Measurements from ENCODE around the gene RIPOR3. TPM values are rescaled to one million over a fixed set of nuclear protein-coding genes. Genes with fewer than 3 reads are reported as not detected.

The RIPOR3 gene
- total RNA-seq, 1 donor from 2014 or later: 1.9 TPM

DNA sequence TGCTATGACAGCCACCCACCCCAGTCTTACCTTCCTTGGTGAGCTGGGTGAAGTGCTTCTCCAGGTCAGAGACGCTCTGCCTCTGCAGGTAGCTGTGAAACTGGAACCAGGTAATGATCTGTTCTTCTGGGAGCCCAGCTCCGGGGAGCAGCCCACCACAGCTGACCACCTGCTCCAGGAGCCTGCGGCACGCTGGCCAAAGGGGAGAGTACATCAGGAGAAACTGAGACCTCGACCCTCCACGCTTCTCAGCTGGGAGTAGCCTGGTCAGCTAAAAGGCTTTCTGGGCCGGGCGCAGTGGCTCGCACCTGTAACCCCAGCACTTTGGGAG, 98.4 kb downstream of the RIPOR3 start:
- DNase-seq (ENCODE audit: low spot score): no peak

DNA sequence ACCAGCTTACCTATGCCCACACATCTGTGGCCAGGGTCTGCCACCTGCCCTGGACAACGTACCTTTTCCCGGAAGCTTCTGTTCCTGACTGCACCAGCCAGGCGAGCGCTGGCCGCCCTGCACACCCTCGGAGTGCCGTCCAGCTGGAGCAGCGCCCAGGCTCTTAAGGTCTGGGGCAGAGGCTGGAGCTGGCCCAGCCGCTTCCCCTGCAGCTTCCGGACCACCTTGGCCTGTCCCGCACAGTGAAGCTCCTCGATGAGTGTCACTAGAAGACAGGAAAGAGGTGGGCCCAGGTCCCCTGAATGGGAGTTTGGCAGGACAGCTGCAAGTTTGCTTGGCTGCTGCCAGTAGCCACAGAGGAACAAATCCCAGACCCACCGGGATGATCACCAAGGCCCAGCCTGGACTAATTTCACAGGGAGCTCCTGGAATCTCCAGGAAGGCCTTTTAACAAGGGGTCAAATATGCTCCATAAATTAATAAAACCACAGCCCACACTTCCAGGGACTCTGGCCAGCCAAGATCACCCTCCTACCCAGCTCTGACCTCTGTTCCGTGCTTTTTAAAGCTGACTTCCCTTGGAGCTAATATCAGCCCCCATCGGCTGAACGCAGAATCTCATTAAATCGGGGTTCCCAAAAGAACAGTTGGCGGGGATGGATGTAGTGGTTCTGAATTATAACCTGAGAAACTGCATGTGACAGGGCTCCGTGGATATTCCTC, 98.9 kb downstream of the RIPOR3 start:
- no peak for DNase-seq (ENCODE audit: low spot score)

DNA sequence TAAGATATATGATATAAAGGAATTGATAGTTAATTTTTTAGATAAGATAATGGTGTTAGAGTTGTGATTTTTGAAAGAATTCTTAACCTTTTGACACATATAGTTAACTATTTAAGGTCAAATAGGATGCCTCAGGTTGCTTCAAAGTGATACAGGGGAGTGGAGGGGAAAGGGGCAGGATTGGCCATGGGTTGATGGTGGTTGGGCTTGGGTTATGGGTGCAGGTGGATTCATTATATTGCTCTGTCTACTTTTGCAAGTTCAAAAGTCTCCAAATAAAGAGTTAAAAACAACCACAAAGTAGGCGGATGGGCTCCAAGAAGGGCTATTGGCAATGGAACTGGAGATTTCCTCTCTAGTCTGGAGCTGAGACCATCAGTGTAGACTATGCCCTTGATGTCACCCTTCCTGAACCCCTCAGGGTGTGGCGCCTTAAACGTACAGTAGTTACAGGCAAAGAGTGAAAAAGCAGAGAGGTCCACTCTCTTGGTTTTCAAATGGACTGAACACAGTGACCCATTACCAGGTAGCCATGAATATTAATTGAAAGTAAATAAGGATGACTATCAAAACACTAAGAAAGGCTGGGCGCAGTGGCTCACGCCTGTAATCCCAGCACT, 100.0 kb downstream of the RIPOR3 start:
- no peak for DNase-seq (ENCODE audit: low spot score)

DNA sequence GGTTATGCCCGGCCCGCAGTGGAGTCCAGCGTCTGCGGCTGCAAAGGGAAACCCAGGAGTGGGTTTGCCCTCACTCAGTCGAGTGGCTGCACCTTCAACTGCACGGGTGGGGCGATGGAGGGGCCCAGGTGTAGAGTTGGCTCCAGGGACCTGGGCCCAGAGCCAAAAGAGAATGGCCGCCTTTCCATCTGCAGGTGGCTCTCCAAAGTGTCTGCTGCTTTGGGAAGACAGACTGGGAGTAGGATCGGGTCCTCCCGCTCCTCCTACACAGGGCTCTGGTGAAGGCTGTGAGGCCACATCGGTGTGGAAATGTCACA, 101.0 kb downstream of the RIPOR3 start:
- no peak for DNase-seq (ENCODE audit: low spot score)

DNA sequence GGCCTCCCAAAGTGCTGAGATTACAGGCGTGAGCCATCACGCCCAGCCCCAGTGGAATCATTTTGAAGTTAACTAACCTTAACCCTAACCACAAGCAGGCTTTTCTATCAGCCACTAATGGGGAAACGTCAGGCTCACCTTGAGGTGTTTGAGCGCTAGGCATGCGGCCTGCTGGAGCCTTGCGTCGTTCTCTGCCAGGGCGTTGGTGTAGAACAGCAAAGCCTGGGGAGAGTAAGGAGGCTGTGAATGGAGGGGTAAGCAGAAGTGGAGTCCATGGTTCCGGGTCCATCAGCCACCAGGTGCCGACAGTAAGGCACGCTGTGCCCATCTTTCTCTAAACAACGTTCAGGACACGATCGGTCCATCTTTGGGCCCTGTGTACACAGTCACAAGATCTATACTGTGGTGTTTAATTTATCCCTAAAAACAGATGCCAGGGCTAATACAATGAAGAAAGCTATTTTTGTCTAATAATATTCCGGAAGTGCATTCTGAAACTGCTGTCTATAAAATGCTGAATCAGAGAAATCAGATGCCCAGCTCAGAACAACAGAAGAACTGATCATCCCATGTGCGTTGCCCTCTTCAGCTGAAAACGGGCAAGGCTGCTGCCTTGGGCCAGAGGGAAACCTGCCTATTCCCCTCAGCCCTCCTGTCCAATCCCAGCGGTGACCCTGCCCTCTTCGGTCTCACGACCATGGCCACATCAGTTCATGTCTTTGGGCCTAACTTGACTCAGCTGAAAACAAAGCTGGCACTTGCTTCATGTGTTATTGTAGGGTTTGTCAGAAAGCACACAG, 101.6 kb downstream of the RIPOR3 start:
- DNase-seq (ENCODE audit: low spot score): no peak

DNA sequence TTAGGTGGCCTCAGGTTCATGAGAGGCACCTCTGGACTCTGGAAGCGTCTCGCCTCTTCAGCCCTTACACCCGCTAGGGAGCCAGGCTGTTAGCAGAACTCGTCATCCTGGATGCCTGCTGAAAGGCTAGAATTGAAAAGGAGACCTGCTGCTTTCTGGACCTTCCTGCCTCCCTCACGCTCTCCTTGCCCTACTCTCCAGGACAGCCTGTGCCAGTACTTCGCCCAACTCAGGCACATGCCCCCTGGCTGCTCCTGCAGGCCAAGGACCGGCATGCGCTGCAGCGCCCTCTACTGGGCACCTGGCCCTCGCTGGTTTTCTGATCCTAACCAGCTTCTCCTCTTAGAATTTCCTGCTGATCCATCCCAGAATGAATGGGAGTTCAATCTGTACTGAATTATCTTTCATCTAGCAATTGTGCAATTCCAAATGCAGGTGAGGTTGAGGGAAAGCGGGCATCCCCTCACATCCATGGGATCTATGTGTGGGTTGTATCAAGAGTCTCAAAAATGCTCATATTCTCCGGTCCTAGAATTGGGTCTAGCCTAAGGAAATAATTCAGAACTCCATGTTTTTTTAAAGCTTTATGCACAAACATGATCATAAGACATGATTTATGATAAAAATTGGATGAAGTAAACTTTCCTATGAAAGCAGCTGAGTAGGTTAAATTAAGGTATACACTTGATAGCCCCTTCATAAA, 103.2 kb downstream of the RIPOR3 start:
- DNase-seq (ENCODE audit: low spot score): no peak

DNA sequence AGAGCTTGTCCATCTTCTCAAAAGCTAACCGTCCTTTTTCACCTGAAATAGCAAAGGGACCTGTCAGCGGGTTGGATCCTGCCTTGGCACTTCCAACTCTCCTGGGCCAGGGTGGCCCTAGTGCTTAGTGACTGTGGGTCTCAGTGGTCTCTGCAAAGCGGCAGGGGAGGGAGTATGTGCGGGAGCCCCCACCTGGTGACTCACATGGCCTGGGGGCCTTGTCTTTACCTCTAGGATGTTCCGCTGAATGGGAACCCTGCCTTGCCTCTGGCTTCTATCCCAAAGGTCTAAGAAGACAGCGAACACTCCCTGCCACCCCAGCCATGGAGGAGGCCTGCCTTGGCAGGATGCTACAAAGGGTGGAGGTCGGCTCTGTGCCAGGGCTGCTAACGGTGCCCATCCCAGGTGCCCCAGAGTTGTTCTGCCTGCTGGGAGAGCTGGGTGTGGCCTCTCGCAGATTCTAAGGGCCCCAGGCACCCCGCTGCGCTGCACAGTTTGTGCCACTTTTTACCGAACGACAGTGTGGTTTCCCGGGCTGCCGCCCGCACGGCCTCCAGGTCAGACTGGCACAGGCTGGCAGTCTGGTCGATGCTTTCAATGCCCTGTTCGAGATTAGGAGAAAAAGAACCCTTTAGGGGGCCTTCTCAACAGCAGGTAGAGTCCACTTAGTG, 103.9 kb downstream of the RIPOR3 start:
- DNase-seq (ENCODE audit: low spot score): no peak

DNA sequence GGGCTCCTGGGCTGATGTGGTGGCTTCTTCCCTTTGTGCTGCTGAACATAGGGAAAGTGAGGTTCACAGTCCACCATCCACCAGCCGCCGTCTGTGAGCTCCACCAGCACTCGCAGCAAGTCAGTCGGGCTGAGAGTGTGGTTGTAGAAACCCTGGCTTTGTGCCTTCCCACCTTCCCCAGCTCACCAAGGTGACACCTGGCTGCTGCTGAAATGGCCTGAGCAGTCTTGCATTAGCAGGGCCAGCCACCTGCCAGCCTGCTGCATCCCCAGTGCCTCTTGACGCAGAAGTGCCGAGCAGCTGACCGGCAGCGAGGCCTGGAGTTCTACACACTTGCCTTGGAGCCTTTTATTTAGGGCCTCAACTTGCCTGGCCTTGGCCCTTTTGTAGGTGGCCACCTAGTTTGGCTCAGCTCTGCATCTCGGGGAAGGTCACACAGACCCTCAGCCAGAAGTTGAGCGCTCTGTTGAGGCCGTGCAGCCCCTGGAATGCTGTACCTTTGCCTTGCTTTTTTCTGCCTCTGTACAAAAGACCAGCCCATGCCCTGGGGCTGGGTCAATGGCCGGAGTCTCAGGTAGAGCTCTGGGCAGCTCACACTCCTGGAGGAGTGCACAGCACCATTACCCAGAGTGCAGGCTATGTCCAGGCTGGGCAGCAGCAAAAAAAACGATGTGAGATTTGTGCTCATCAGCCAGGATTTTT, 104.7 kb downstream of the RIPOR3 start:
- no peak for DNase-seq (ENCODE audit: low spot score)

DNA sequence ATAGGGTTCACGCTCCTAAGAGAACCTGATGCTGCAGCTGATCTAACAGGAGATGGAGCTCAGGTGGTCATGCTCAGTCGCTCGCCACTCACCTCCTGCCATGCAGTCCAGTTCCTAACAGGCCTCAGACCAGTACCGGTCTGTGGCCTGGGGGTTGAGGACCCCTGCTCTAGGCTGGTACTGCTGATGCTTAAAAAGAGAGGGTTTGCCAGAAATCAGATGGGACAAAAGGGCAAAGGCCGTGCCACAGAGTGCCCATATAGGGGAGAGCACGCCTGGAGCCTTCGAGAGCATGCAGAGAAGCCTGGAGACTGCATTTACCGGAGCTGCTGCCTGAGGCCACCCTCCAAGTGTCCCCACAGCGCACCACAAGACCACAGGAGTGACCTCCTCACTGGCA, 105.7 kb downstream of the RIPOR3 start:
- DNase-seq (ENCODE audit: low spot score): no peak

DNA sequence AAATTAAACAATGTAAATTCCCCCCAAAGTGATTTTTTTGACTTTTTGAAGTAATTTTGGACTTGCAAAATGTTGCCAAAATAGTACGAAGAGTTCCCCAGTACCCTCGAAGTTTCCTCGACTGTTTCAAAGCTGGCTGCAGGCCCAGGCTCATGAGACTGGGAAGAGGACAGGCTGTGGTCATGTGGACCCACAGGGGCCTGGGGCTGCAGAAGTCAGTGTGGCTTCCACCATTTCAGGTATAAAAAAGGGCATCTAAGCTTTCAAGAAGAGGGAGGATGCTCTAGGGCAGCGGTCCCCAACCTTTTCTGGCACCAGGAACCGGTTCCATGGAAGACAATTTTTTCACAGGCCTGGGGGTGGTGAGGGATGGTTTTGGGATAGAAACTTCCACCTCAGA, 106.1 kb downstream of the RIPOR3 start:
- DNase-seq (ENCODE audit: low spot score): no peak

DNA sequence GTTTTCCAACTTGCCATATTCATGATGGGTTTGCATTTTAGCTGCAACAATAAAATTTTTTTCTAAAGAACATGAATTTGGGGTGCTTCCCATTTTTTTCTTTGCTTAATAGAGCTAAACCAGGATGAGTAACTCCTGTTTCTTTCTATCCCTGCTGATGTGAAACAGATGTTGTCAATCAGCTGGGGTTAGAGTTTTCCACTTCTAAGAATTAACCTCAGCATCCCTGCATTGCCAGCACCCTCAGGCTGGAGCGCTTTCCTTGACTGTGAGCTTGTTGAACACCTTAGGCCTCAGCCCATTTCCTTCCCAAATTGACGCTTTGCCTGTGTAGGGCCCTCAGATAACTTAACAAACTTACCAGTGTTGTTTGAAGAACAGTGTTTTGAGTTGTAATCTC, 106.7 kb downstream of the RIPOR3 start:
- no peak for DNase-seq (ENCODE audit: low spot score)

DNA sequence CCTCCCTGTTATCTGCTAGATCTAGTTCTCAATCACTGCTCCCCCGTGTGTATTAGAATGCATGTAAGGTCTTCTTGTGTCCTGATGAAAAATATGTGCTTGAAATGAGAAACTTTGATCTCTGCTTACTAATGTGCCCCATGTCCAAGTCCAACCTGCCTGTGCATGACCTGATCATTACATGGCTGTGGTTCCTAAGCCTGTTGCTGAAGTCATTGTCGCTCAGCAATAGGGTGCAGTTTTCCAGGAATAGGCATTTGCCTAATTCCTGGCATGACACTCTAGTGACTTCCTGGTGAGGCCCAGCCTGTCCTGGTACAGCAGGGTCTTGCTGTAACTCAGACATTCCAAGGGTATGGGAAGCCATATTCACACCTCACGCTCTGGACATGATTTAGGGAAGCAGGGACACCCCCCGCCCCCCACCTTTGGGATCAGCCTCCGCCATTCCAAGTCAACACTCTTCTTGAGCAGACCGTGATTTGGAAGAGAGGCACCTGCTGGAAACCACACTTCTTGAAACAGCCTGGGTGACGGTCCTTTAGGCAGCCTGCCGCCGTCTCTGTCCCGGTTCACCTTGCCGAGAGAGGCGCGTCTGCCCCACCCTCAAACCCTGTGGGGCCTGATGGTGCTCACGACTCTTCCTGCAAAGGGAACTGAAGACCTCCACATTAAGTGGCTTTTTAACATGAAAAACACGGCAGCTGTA, 107.7 kb downstream of the RIPOR3 start:
- no peak for DNase-seq (ENCODE audit: low spot score)

DNA sequence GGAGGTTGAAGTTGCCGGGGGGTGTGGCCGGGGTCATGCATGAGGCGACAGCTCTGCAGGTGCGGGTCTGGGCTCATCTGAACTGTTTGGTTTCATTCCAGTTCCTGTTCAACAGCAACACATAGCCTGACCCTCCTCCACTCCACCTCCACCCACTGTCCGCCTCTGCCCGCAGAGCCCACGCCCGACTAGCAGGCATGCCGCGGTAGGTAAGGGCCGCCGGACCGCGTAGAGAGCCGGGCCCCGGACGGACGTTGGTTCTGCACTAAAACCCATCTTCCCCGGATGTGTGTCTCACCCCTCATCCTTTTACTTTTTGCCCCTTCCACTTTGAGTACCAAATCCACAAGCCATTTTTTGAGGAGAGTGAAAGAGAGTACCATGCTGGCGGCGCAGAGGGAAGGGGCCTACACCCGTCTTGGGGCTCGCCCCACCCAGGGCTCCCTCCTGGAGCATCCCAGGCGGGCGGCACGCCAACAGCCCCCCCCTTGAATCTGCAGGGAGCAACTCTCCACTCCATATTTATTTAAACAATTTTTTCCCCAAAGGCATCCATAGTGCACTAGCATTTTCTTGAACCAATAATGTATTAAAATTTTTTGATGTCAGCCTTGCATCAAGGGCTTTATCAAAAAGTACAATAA, 108.6 kb downstream of the RIPOR3 start:
- no peak for DNase-seq (ENCODE audit: low spot score)

DNA sequence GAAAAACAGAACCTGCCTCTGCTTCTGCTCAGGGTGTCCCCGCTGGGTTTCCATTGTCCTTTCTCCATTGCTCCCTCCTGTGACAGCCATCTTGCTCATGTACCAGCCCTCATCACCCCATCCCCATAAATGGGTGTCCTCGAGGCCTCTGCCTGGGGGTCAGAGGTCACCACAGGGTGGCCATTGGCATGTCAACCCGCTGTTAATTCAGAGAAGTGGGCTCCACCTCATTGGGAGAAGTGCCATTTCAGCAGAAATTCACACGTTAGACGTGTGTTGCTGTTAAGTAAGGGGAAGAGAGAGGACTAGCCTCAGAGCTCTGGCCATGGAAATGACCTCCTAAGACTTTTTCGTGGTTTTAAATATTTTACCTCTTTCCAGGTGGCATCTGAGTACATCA, 109.2 kb downstream of the RIPOR3 start:
- no peak for DNase-seq (ENCODE audit: low spot score)

DNA sequence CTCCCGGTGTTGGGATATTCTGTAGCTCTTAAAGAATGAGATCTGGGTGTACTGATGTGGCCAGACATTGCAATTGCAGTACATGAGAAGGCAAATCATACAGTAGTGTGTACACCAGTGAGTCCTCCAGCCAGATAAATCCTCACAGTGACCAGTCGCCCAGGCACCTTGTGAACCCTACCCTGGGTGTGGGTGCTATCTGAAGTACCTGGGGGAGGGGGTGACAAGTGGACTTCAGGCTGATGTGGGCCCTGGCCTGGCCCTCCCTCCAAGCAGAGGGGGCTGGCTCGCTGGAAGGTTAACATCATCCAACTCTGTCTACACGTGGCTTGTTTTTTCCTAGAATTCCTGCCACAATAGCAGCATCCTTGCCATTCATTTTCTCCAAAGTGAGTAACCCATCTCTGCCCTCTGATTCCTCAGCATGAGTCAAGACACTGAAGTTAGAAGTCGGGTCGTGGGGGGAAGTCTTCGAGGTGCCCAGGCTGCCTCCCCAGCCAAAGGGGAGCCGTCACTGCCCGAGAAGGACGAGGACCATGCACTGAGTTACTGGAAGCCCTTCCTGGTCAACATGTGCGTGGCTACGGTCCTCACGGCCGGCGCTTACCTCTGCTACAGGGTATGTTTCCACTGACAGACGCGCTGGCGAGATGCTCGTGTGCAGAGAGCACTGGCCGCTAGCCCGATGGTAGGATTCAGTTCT, 110.3 kb downstream of the RIPOR3 start:
- DNase-seq (ENCODE audit: low spot score): peak; percentile 50

DNA sequence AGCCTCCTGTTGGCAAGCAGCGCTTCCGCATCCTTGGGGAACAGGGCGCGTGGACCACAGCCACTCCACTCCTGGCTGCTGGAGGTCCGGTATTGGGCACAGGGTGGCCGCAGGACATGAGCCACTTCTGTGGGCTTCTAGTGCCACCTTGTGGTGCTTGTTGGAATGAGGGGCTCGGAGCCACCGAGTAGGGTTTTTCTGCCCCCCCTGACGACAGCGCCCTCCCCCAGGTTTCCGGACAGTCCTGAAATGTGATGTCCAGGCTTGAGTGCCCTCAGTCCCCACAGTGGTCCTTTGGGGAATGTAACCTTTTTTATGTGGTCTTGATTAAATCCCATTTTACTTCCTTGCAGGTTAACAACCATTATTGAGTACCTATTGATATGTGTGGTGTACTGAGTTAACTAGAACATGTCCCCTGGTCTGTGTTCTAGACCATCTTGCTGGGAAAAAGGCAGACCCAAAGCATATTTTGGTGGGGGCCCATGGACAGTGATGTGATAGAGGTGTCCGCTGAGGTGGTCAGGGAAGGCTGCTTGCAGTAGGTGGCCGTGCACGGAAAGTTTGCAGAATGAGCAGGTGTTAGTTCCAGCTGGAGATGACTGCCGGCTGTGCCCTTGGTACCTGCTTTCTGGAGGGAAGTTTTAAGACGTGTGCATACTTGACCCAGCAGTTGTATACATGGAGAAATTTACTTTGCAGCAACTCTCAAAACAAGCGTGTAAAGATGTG, 111.2 kb downstream of the RIPOR3 start:
- no peak for DNase-seq (ENCODE audit: low spot score)

DNA sequence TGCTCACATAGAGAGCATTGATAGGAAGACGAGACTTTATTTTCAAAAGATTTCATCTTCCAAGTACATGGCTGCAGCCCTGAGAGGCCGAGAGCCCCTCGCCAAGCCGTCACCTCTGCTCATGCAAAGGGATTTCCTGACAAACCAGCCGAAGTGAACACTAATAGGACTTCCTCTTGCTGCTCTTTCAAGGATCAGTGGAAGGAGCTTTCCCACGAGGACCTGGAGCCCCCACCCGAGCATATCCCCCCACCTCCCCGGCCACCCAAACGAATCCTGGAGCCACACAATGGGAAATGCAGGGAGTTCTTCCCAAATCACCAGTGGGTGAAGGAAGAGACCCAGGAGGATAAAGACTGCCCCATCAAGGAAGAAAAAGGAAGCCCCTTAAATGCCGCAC, 111.8 kb downstream of the RIPOR3 start:
- DNase-seq (ENCODE audit: low spot score): no peak

DNA sequence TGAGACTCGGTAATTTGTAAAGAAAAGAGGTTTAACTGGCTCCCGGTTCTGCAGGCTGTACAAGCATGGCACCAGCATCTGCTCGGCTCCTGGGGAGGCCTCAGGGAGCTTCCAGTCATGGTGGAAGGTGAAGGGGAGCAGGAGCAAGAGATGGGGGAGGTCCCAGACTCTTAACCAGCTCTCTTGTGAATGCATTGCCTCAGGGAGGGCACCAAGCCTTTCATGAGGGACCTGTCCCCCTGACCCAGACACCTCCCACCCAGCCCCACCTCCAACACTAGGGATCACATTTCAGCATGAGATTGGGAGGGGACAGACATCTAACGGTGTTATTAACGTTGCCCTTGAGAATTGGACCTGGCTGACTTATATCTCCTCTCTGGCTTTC, 112.6 kb downstream of the RIPOR3 start:
- no peak for DNase-seq (ENCODE audit: low spot score)

Measured in umbilical cord (tissue), 2 donors.